Stimulated activated CD8-positive, alpha-beta memory T cell treated with anti-CD3 and anti-CD28 coated beads, Interleukin-4, amount 100 ng/mL, for 1 hour (primary cell): ENCODE results near the gene PIK3R1.
A peak's percentile ranks its signal among the peaks of the same experiment; 100 is the strongest.

ENCODE experiments used
- DNase-seq, 2 donors: peaks; one replicate each; pipeline ENCODE4 v3.0.0-alpha.2; 2020; ENCODE audit warnings: low read depth in 2 of 2, low spot score in 1 of 2

PIK3R1 gene

DNA sequence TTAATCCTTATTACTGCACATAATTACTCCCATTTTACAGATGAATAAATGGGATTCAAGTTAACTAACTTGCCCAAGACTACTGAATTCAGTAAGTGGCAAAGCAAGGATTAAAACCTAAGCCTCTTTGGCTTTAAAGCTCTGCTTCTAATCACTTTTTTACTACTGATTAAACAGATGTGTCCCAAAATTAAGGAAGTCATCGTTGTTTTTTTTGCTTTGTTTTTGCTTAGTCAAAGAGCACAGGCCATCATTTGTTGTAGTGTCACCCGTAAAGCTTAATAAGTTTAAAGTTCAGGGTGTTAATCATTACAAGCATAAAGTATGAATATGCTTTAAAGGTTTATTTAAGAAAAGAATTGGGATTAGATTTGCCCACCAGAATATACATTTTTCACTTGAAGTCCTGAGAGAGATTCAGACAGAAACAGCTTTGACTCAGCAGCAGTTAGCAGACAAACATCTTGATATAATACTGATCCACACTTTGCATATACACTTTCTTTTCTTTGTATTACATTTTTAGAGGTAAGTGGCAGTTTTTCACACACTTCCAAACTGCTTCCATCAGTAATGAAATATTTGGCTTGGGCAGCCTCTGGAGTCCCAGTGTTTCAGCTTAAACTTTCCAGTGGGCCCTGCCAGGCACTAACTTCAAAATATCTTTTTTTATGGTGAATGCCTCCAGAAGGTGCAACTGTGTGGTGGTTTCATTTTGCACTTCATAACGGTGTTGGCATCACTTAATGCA is 52.7 kb downstream of the PIK3R1 start:
- DNase-seq, result no peak

DNA sequence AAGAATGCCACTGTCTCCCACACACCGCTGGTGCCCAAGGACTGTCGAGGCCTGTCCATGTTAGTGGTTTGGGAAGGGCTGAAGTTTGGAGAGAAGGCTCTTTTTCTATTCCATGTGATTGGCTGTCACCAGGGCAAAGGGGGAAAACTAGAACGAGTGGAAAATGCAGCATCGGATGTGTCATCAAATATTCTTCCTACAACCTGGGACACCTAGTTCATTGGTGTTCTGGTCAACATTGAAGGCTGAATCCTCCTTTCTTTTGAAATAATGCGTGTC is 53.2 kb downstream of the PIK3R1 start:
- no peak for DNase-seq

DNA sequence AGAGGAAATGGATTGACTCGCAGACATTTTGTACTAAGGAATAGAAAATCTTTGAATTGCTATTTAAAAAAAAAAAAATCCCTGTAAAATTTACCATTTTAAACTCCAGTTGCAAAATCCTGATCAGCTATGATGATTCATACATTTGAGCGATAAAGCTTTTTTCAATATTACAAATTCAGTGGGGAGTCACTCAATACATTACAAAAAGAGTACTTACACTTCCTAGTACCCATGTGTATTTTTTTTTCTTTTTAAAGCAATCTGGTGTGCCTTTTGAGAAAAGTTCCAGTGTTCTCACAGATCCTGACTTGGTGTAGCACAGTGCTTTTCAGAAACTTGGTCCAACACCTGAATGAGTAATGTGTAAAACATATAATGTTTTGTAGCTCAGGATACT is 54.3 kb downstream of the PIK3R1 start:
- DNase-seq, result no peak

DNA sequence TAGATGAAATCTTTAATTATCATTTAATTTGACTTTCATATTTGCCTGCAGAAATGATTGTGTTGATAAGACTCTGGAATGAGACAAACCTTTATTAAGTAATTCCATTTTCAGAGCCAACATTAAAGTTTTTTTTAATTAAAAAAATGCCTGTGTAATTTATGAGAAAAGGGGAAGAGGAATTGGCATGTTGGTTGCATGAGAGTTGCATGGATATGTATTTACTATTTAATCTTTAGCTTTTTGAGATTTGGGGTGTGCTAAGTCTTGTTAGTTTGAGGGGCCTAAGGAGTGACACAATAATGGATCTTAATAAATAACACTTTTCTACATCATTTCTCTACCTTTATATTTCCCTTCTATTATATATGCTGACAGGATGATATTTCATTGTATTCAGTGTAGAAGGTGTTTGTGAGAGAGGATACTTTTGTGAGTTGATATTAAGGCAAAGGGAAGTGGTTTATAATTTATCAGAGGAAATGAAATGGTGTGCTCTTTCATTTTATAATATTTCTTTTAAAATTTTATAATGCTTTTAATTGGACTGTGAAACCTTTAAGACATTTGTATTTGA is 54.9 kb downstream of the PIK3R1 start:
- DNase-seq, result no peak

DNA sequence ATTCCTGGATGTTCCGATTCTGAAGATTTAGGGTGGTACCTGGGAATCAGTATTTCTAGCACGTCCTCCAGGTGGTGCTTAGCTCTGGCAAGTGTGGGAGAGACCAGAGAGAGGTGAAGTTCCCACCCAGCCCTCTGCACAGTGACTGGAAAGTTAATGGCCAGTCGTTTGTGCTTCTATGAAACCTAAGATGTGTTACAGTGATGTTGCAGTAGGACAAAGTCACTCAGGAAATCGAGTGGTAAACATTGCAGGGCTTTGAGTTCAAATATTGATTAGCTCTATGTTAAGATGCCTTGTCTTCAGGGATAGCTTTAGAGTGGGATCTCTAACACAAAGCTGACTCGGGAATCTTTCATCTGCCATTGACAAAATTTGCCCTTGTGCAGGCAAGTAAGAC is 55.6 kb downstream of the PIK3R1 start:
- DNase-seq, result no peak

DNA sequence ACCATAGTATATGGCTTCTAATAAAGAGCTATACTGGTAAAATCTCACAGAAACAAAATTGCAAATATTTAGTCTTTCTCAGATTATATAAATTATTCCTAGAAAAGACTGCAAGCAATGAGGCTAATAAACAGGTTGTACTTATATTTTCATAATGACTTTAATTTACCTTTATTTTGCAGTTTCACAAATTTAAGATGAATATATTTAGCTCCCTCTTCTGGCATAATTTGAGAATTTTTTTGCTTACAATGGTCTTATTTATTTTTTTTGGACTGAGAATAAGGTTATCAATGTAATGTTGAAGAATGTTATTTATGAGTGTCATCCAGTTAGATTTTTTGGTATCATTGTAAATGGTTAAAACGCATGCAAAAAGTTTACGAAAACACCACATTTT is 56.7 kb downstream of the PIK3R1 start:
- no peak for DNase-seq

DNA sequence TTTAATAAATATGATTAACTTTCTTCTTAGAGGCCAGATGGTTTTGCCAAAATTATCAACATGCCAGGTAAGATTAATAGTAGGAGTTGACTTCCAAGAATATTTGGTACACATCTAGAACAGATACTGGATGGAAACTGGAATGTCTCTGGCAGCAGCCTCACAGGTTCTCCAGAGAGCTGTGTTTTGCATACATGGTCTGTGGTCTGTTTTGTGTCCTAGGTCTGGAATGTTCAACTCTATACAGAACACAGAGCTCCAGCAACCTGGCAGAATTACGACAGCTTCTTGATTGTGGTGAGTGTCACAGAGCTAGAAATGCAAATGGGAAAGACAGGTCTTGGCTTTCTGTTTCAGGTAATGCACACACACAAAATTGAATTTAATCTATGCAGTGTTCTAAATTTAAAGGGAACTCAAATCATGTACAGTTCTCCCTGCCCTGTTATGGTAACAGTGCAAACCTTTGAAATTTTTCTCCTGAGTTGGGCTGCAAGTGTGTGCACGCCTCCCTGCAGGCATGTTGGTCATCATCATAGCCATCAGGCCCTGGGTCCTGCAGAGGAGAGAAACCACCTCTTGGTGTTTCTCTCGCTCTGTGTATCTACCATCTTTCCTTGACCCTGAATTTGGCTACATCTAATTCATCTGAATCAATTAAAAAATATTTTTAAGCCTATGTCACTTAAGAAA is 58.3 kb downstream of the PIK3R1 start:
- DNase-seq, result no peak

DNA sequence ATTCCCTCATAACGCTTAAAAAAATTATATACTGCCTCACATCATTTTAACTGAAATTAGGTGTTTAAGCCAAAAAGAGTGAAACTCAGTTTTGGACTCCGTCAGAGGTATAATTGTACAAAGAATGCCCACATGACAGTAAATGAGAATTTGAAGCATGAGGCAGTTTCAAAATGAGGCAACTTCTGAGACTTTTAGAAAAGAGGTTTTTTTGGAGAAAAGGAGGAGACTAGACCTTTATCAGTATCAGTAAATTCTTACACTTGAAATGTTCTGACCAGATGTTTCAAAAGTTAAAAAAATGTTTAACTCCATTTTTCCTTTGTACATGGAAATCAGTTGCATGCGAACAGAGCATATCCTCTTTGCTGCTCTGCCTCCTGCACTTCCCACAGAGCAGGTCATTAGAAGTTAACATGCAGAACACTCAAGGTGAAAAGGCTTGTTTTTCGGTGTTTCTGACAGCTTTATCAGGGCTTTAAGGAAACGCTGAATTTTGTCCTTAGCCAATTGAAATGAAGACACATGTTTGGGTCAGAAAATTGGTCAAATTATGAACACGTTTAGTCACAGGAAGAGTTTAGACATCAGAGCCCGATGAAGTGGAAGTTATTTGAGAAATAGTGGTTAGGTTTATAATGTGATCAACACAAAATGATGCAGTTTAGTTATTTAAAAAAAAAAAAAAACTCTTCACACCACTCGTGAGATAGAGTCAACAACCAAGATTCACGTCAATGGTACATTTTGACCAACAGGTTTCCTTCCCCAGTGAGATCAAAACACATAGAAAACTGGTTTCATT is 59.5 kb downstream of the PIK3R1 start:
- no peak for DNase-seq

DNA sequence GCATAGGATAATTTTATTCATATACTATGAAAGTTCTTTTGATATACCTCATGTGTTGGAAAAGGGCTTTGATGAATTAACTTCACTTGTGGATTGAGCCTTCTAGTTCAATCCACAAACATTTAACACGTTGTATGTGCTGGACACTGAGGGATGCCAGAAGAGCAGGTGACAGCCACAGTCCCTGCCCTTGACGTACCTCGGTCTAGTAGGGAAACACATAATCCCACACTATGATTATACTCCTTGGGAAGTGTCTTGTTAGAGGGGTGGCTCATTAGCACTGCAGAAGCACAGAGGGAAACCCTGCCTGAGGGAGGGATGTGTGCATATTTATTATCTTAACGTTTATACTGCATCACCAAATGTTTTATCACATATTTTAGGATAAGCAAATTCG is 61.2 kb downstream of the PIK3R1 start:
- no peak for DNase-seq

DNA sequence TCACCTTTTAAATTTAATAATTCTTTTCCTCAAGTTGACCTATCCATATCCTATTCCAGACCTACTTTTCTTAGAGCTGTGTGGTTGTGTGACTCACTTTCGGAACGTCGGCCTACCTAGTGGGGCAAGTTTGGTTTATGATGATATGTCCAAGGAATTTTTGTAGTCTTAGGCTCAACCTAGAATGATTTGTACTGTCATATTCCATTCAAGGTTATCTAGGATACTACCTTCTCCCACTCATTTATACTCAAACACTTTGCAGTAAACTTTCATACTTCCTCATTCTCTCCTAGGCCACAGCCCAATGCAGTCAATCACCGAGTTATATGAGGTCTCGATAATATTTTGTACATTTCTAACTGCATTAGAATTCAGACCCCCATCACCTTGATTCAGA is 61.9 kb downstream of the PIK3R1 start:
- no peak for DNase-seq

DNA sequence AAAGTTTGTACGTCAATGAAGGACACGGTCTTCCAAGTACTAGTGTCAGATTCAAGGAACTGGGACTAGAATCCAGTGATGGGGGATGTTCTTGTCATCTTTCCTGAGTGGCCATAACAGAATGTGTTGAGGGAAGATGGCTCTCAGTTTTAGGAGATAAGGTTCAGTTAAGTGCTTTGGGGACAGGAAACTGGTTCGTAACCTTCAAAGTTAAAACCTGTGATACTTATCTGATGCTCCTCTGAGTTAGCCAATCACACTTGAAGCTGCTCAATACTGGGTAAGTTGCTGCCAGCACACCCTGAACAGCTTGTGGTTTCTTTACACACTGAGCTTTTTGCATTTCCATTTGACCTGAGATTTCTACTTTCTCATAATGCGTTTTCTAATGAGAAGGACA is 64.4 kb downstream of the PIK3R1 start:
- DNase-seq, result no peak

DNA sequence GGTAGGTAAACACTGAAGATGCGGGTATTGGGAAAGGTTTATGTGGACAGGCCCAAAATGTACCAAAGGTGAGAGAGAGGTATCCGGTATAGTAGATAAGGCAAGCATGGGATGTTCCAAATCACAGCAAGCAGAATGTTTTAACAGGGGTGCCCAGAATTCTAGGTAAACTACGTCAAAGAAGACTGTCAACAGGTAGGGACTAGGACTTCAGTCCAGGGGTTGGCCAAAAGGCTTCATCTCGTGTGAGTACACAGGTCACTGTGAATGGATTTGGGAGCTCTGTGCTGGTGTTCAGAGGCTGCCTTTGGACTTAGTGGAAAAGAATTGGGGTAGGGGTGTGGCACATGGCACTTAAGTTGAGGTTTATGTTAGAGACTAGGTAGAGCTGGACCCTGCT is 66.4 kb downstream of the PIK3R1 start:
- no peak for DNase-seq

DNA sequence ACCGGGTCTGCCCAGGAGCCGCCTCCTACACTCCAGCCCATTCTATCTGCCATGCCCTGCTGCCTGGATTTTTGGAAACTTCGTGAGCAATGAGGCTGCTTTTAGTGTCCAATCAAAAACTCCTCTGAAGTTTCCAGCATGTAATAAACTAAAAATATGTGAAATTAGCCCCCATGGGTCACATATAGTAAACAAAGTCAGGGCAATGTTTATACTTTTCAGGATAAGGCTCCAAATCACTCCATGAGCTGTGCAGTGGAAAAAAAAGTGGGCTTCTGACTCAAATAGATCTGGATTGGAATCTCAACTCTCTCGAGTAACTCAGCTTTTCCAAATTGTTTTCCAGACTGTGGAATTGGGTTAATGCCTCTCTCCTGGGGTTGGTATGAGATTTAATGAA is 68.2 kb downstream of the PIK3R1 start:
- DNase-seq, result no peak

DNA sequence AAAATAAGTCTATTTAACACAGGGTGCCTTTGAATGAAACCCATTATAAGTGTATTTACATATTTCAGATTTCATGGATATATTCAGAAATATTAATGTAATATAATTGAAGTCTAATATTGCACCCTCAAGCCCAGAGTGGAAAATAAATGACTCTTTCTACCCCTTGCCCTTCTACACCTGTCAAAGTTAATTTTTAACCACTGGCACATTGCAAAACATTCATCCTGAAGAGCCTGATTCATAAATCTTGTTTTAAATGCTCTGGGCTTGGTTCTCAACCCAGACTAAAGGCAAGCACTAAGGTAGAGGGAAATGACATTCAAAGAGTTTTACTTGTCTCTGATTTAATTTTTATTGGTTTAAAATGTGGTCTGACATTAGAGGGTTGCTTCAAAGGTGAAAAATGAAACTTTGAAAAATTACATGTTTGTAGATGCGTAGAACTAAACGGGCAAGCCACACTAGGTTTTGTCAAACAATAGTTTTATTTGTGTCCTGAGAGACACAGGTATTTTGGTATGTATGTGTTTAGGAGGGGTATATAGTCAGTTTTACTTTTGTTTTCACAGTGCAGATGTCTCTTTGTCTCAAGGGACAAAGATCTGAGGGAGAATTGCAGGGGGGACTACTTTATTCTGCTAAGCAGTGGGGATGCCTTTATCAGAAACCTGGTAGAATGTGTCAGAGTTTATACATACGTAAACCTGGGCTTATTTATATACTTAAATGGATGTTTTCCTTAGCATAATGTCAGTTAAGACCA is 69.7 kb downstream of the PIK3R1 start:
- no peak for DNase-seq

DNA sequence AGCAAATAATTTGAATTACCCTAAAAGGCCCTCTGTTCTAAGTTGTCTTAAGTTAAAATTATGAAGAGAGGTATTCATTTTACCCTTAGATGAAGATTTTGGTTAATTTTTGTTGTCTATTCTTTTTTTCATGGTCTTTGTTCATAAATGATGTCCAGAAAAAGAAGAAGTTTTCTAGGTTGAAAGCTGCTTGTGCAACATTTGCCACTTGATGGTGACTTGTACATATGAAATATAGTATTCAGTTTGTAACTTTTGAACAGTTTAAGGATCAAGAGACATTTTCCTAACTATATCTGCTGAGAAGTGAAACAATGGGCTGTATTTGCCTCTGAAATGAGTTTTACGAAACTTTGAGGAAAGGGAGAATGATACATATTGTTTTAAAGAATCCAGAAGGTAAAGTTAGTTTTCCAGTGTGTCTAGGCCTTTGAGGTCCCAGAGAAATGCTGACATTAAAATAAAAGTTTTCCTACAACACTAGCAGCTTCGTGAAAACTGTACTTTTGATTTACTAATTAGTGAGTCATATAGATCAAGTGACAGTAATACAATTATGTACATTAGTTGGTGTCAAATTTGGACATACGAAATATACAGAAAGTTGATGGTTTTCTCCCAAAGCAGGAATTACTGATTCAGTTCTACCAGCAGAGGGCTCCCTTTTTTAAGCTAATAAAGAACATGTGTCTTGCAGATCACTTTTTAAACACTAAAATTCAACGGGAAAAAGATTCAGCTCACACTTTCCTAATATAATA is 70.5 kb downstream of the PIK3R1 start:
- no peak for DNase-seq

DNA sequence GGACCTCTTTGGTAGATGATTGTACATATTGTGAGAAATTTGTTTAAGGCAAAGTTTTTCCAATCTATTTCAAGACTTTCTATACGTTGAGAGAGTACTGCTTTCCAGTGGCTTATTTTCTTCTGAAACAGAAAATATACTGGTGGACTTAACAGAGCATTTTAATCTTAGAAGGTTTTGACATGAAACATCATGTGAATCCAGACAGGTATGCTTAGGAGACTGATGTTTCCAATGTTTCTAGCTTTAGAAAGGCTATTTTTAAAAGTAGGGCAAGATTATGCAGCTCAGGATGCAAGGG is 71.0 kb downstream of the PIK3R1 start:
- no peak for DNase-seq

DNA sequence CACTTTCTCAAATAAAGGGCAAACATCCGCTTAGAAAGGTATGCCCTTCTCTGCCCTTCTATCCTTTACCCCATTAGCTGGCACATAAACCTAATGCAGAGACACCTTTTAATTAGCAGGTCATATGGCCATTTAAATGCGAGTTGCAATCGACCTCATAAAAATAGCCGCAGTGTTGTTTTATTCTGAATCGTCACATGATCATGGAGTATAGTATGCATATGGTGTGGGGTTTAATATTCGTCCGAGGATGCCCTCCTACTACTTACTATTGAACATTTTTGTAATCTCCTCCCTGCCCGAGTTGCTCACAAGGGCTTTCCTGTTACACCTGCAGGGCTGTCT is 72.0 kb downstream of the PIK3R1 start:
- no peak for DNase-seq

DNA sequence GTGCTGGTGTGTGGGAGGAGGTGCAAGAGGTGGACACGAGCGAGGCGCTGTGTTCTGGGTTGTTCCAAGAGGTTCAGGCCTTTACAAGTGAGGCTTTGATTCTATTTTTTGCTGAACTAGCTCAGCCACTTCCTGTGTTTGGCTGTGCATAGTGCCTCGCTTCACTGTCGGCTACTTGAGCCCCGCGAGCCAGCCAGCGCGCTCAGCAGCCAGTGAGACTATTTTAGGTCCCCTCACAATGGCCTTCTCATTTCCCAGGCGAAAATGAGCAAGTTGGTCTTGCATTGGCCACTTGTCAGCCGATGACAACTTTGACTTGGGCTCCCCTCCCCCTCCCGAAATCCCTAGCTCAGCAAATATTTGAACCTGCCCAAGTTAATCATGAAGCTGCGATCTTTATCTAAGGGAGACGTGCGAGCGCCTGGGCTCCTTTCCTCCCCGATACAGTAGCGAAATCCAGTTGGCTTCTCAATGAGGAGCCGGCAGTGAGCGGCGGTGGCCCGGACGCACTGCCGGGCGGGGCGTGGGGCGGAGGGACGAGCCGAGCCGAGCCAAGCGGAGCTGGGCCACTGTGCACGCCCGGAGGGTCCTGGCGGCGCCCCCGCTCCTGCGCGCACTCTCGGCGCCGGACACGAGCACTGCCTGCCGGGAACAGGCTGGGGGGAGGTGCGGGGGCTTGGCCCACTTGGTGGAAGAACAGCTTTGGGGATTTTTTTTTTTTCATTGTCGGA is 72.6 kb downstream of the PIK3R1 start:
- DNase-seq, result peak; percentile 16 to 25

DNA sequence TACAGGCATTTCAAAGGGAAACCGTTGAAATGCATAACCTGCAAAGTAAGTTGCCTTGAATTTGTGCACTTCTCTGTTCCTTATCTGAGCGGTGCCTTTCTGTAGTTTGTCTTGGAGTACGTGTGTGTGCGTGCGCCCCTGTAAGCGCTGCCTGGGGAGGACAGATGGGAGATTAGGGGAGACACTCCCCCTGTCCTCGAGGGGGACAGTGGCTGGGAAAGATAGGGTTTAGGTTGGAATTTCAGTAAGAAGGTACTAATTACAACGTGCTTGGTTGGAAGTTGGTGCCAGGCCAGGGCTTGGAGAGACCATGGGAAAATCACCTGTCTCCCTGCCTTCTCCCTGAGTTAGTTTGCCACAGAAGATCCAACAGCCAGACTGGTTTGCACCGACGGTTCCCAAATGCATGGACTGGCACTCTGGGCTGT is 73.2 kb downstream of the PIK3R1 start:
- no peak for DNase-seq

DNA sequence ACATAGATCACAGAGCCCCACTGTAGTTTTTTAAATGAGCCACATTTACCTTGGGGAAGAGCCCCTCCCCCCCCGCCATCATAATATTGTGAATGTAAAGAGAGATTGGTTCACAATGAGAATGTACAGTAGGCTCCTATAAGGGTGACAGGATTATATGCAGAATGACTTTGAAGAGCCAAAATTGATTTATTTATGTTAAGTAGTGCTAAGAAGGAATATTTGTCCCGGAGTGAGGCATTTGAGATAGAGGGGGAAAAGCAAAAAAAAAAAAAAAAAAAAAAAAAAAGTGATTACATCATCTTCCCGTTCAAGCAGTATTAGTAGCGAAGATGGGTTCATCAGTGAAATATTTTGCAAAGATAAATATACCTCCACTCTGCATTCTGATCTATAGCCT is 73.9 kb downstream of the PIK3R1 start:
- DNase-seq, result no peak
